ENCODE measurements around the gene DDC.

DNA sequence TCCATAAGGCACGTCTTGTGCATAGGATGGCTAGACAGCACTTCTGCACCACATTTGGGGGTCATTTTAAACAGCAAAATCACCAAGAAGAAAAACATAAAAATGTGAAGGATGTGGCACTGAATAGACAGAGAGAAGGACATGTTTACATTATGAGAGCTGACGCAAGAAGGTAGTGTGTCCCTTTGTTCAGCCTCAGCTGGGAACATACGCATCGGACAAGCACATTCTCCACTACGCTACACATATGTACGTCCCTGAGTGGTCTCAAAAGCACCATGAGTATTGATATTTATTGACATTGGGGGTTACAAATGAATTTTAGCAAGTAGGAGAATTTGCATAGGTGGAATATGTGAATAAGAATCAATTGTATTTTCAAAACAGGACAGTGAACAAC is 20.2 kb downstream of the DDC start:
- TF ChIP-seq, protein P1, sequence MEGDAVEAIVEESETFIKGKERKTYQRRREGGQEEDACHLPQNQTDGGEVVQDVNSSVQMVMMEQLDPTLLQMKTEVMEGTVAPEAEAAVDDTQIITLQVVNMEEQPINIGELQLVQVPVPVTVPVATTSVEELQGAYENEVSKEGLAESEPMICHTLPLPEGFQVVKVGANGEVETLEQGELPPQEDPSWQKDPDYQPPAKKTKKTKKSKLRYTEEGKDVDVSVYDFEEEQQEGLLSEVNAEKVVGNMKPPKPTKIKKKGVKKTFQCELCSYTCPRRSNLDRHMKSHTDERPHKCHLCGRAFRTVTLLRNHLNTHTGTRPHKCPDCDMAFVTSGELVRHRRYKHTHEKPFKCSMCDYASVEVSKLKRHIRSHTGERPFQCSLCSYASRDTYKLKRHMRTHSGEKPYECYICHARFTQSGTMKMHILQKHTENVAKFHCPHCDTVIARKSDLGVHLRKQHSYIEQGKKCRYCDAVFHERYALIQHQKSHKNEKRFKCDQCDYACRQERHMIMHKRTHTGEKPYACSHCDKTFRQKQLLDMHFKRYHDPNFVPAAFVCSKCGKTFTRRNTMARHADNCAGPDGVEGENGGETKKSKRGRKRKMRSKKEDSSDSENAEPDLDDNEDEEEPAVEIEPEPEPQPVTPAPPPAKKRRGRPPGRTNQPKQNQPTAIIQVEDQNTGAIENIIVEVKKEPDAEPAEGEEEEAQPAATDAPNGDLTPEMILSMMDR (IDR thresholded peaks at IDR 0.05; ENCODE audit: insufficient read depth, low read length, poor library complexity, severe bottlenecking), result no peak
- TF ChIP-seq EZH2phosphoT487 (conservative IDR thresholded peaks at IDR 0.05; ENCODE audit: low read length), result no peak
